Measurements from ENCODE around the gene ALK. TPM values are rescaled to one million over a fixed set of nuclear protein-coding genes. Genes with fewer than 3 reads are reported as not detected.

The ALK gene
- total RNA-seq, 1 experiment from 2014 or later, result not detected

- Histone ChIP-seq H3K23ac (ENCODE audit: insufficient read length, low read depth, low read length) (no peak overlapping the region), H3K27ac (ENCODE audit: insufficient read length, low read depth, low read length) (no peak overlapping the region), H3K4ac (ENCODE audit: low read depth, low read length) (no peak overlapping the region), H3K79me2 (ENCODE audit: insufficient read depth, low read length) (no peaks in the 10 kb centered on the region), H3K4me2 (ENCODE audit: insufficient read depth, insufficient read length, low read length) (no peak overlapping the region), H3K27me3 (ENCODE audit: insufficient read depth, low read length) (no peaks in the 10 kb centered on the region), H2BK120ac (ENCODE audit: low read depth, low read length, poor library complexity, severe bottlenecking) (no peak overlapping the region), H3K9me3 (ENCODE audit: control insufficient read depth, low read depth, low read length) (no peaks in the 10 kb centered on the region), H2BK5ac (ENCODE audit: insufficient read length, low read length) (no peak overlapping the region), H3K4me1 (ENCODE audit: insufficient read depth, low read length) (no peaks in the 10 kb centered on the region), H2BK20ac (ENCODE audit: low read depth, low read length, poor library complexity, severe bottlenecking) (no peak overlapping the region), H3K14ac (ENCODE audit: insufficient read depth, low read length) (no peak overlapping the region), H2BK15ac (ENCODE audit: low read depth, low read length) (no peak overlapping the region), H4K5ac (ENCODE audit: insufficient read length, low read depth, low read length) (no peak overlapping the region), H3K18ac (ENCODE audit: insufficient read length, low read depth, low read length) (no peak overlapping the region), H3K79me1 (ENCODE audit: insufficient read depth, low read depth, low read length, poor library complexity, severe bottlenecking) (no peaks in the 10 kb centered on the region), H4K8ac (replicated peaks; ENCODE audit: insufficient read length, low read depth, low read length) (no peak overlapping the region), H2AFZ (ENCODE audit: low read length) (no peak overlapping the region), H3K56ac (ENCODE audit: insufficient read length, low read depth, low read length) (no peak overlapping the region), H3K23me2 (ENCODE audit: insufficient read length, low read depth, low read length, poor library complexity, severe bottlenecking) (no peaks in the 10 kb centered on the region), H2BK12ac (ENCODE audit: insufficient read length, low read depth, low read length) (no peak overlapping the region), H4K91ac (ENCODE audit: insufficient read length, low read depth, low read length) (no peak overlapping the region), H2AK5ac (ENCODE audit: insufficient read length, low read length) (no peak overlapping the region), H4K20me1 (ENCODE audit: control insufficient read depth, insufficient read depth, insufficient read length) (no peaks in the 10 kb centered on the region), H3T11ph (ENCODE audit: low read length) (no peak overlapping the region), H3K9ac (ENCODE audit: extremely low read depth, insufficient read length, low read length) (no peak overlapping the region)
- Mint-ChIP-seq H3K9me3 (peaks cover 0 to 2% of the 10 kb centered on the region in 2 experiments; a peak in 1 of 5 replicates), H3K4me3 (no peak overlapping the region), H3K27me3 (ENCODE audit: low read depth) (peaks cover 1% of the 10 kb centered on the region; the same call in 1 of the 2 replicates), H3K4me1 (peaks cover 8 to 11% of the 10 kb centered on the region in 2 experiments), H3K36me3 (ENCODE audit: insufficient read depth in 1 of 3, low read depth in 3 of 3) (no peaks in the 10 kb centered on the region), H3K27ac (no peak overlapping the region)
- TF ChIP-seq CTCF (conservative IDR thresholded peaks at IDR 0.05), result no peak
- WGBS (ENCODE audit: extremely low coverage, insufficient read length, low lambda C conversion rate), result no CpG with 5 or more reads among the region's 6 CpGs
- no peak for DNase-seq
These were observed 615.6 kb downstream of the ALK start for GRCh38 chr2:29305762-29306161.
